Fibroblast of pulmonary artery (primary cell): ENCODE results near the gene PTP4A2.

ENCODE experiments used
- DNase-seq: peaks from one replicate; pipeline ENCODE4 v3.0.0-alpha.2; 2010; ENCODE audit warnings: low read depth
- H3K4me3 ChIP-seq: replicated peaks from 2 replicates; pipeline ENCODE4 v1.5.1; 2011; ENCODE audit warnings: low read depth, mild to moderate bottlenecking, control low read depth, low read length, moderate library complexity
- CTCF ChIP-seq: IDR thresholded peaks from 2 replicates; pipeline ENCODE4 v1.5.1; 2011; ENCODE audit warnings: mild to moderate bottlenecking, control low read depth, low read length, inconsistent platforms; ENCODE audit errors: missing control alignments

The PTP4A2 gene

GRCh38 chr1:31872658-31873636 lies 65.2 kb downstream of the PTP4A2 start:
- DNase-seq: peak; percentile 37
- no peak overlapping the region for H3K4me3 ChIP-seq
- TF ChIP-seq CTCF: no peak

GRCh38 chr1:31871703-31872102 lies 66.5 kb downstream of the PTP4A2 start:
- no peak for TF ChIP-seq CTCF
- H3K4me3 ChIP-seq: no peak overlapping the region
- DNase-seq: no peak

- no peak for DNase-seq
- TF ChIP-seq CTCF: no peak
Measured at GRCh38 chr1:31870086-31870736, 68.0 kb downstream of the PTP4A2 start.

GRCh38 chr1:31869449-31869848 lies 68.7 kb downstream of the PTP4A2 start:
- no peak for DNase-seq
- TF ChIP-seq CTCF: no peak
- no peak overlapping the region for H3K4me3 ChIP-seq

More at GRCh38 chr1:31870086-31870736, 68.0 kb downstream of the PTP4A2 start:
- H3K4me3 ChIP-seq: no peak overlapping the region

GRCh38 chr1:31868862-31869261 lies 69.3 kb downstream of the PTP4A2 start:
- H3K4me3 ChIP-seq: no peak overlapping the region
- DNase-seq: no peak
- TF ChIP-seq CTCF: no peak

- DNase-seq: no peak
- H3K4me3 ChIP-seq: no peak overlapping the region
- no peak for TF ChIP-seq CTCF
Measured at GRCh38 chr1:31867546-31867945, 70.6 kb downstream of the PTP4A2 start.
